Smooth muscle cell (in vitro differentiated cells): Measurements from ENCODE around the gene P2RX7. TPM values are rescaled to one million over a fixed set of nuclear protein-coding genes. Genes with fewer than 3 reads are reported as not detected.

Experiments used
- DNase-seq: peaks from one replicate; lab custom pipeline; 2025; ENCODE audit not compliant: unreplicated experiment; lab: John Stamatoyannopoulos, UW
- H2AFZ ChIP-seq: fragments of 200-600 bp; sonication (generic); 2 replicates; pipeline ENCODE4 v1.6.0; 2016; ENCODE audit warnings: antibody characterized with exemption, low read depth, mild to moderate bottlenecking
- H3F3A ChIP-seq: fragments of 200-600 bp; sonication (generic); 2 replicates; pipeline ENCODE4 v1.6.0; 2017; ENCODE audit warnings: antibody characterized with exemption, low read depth
- H3K27ac ChIP-seq: fragments of 200-600 bp; sonication (generic); 2 replicates; pipeline ENCODE4 v1.5.1; 2016; ENCODE audit warnings: low read depth, mild to moderate bottlenecking
- H3K27me3 ChIP-seq: fragments of 200-600 bp; sonication (generic); 2 replicates; pipeline ENCODE4 v1.6.1; 2016; ENCODE audit warnings: low read depth, mild to moderate bottlenecking
- H3K36me3 ChIP-seq: fragments of 200-600 bp; sonication (generic); 2 replicates; pipeline ENCODE4 v1.5.1; 2016; ENCODE audit warnings: low read depth
- H3K4me1 ChIP-seq: fragments of 200-600 bp; sonication (generic); 2 replicates; pipeline ENCODE4 v1.5.1; 2016; ENCODE audit warnings: low read depth
- H3K4me2 ChIP-seq: fragments of 200-600 bp; sonication (generic); 2 replicates; pipeline ENCODE4 v1.6.0; 2016; ENCODE audit warnings: mild to moderate bottlenecking
- H3K4me3 ChIP-seq: fragments of 200-600 bp; sonication (generic); 2 replicates; pipeline ENCODE4 v1.5.1; 2016; ENCODE audit warnings: mild to moderate bottlenecking
- H3K79me2 ChIP-seq: fragments of 200-600 bp; sonication (generic); 2 replicates; pipeline ENCODE4 v1.6.0; 2016; ENCODE audit warnings: low read depth, mild to moderate bottlenecking
- H3K9ac ChIP-seq: fragments of 200-600 bp; sonication (generic); 2 replicates; pipeline ENCODE4 v1.6.0; 2016; ENCODE audit warnings: low read depth
- H3K9me3 ChIP-seq: fragments of 200-600 bp; sonication (generic); replicated peaks from 2 replicates; pipeline ENCODE4 v1.5.1; 2016; ENCODE audit warnings: low read depth
- H4K20me1 ChIP-seq: fragments of 200-600 bp; sonication (generic); 2 replicates; pipeline ENCODE4 v1.6.0; 2016; ENCODE audit warnings: low read depth
- CTCF ChIP-seq: fragments of 200-600 bp; sonication (generic); IDR thresholded peaks from 2 replicates; pipeline ENCODE4 v1.5.1; 2017; ENCODE audit warnings: borderline replicate concordance, mild to moderate bottlenecking, antibody characterized with exemption; ENCODE audit not compliant: insufficient read depth, poor library complexity, severe bottlenecking
- WGBS: methylation state at CpG from one replicate; pipeline ENCODE4 v1.1.7; 2016; ENCODE audit warnings: low lambda C conversion rate; 5-methylcytosine and 5-hydroxymethylcytosine counted together
- polyA plus RNA-seq: library from polyadenylated mRNA; unstranded; fragments of >200 nt; fragmentation: Nextera tagmentation; extraction: Ambion mirVana; gene quantifications from 2 replicates; pipeline ENCODE4 v1.2.1, GENCODE V29; 2016
- total RNA-seq: library from RNA; depleted of rRNA; stranded (reverse); fragments of >200 nt; gene quantifications from 2 replicates; pipeline ENCODE4 v1.2.3, GENCODE V29; 2014

The P2RX7 gene
- total and polyA plus RNA-seq, 2 experiments from 2014 or later = 1.1 to 1.6 TPM

DNA sequence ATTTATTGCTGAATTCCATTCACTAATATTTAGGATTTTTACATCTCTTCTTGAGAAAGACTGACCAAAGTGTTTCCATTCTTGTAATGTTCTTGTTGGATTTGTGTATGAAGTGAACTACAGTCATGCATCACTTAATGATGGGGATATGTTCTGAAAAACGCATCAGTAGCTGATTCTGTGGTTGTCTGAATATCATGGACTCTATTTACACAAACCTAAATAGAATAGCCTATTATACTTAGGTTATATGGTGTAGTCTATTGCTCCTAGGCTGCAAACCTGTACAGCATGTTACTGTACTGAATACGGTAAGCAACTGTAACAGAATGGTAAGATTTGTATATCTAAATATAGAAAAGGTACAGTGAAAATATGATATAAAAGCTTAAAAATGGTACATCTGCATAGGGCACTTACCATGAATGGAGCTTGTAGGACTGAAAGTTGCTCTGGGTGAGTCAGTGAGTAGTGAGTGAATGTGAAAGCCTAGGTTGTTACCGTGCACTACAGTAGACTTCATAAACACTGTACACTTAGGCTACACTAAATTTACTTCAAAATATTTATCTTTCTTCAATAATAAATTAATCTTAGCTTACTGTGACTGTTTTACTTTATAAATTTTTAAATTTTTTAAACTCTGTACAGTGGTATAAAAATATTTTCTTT, 49.7 kb downstream of the P2RX7 start:
- Histone ChIP-seq H2AFZ (no peak overlapping the region), H3K4me2 (no peak overlapping the region), H3K9ac (no peak overlapping the region), H3K27me3 (no peaks in the 10 kb centered on the region), H3K4me3 (no peak overlapping the region), H3K79me2 (no peaks in the 10 kb centered on the region), H4K20me1 (no peaks in the 10 kb centered on the region), H3K36me3 (no peaks in the 10 kb centered on the region), H3K9me3 (no peaks in the 10 kb centered on the region), H3F3A (no peaks in the 10 kb centered on the region), H3K4me1 (no peaks in the 10 kb centered on the region), H3K27ac (no peak overlapping the region)
- no peak for DNase-seq
- 93% methylated on average over 3 of the region's 3 CpGs for WGBS
- TF ChIP-seq CTCF = no peak

GRCh38 chr12:121184425-121184824, 51.7 kb downstream of the P2RX7 start:
- no peak overlapping the region for H3K4me2 ChIP-seq
- no peak overlapping the region for H3K4me3 ChIP-seq
- no peaks in the 10 kb centered on the region for H3K36me3 ChIP-seq
- H3K9ac ChIP-seq = no peak overlapping the region
- no peak for DNase-seq
- H3K4me1 ChIP-seq = no peaks in the 10 kb centered on the region
- H3K27ac ChIP-seq = no peak overlapping the region
- 80% methylated on average over 15 of the region's 15 CpGs for WGBS
- no peaks in the 10 kb centered on the region for H3K9me3 ChIP-seq
- H3K79me2 ChIP-seq = no peaks in the 10 kb centered on the region
- no peaks in the 10 kb centered on the region for H3K27me3 ChIP-seq
- H2AFZ ChIP-seq = no peak overlapping the region
- no peaks in the 10 kb centered on the region for H4K20me1 ChIP-seq
- no peak for TF ChIP-seq CTCF
- H3F3A ChIP-seq = no peaks in the 10 kb centered on the region

DNA sequence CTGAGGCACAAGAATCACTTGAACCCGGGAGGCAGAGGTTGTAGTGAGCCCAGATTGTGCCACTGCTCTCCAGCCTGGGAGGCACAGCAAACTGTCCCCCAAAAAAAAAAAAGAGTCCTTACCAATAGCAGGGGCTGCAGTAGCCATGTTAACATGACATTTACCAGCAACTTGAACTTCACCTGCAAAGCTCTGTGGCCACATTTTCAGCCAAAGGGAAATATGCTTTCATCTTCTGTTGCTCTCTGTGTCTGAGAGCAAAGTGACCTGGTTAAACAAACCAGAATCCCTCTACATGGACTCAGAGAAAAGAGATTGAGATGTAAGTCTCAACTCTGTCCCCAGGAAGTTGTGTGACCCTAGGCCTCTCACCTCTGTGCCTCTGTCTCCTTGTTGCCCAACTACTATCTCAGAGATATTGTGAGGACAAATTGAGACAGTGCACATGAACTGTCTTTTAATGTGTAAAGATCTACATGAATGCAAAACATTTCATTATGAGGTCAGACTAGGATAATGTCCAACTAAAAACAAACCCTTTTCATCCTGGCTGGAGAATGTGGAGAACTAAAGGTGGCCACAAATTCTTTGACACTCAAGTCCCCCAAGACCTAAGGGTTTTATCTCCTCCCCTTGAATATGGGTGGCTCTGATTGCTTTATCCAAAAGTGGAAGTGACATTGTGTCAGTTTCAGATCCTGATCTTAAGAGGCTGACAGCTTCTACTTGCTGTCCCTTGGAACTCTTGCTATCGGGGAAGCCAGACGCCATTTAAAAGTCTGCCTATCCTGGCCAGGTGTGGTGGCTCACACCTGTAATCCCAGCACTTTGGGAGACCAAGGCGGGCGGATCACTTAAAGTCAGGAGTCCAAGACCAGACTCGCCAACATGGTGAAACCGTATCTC, 52.6 kb downstream of the P2RX7 start:
- no peak for TF ChIP-seq CTCF
- Histone ChIP-seq H3K9ac (no peak overlapping the region), H3F3A (no peaks in the 10 kb centered on the region), H3K27me3 (no peaks in the 10 kb centered on the region), H3K4me3 (no peak overlapping the region), H3K27ac (no peak overlapping the region), H3K79me2 (no peaks in the 10 kb centered on the region), H3K4me1 (no peaks in the 10 kb centered on the region), H2AFZ (no peak overlapping the region), H4K20me1 (no peaks in the 10 kb centered on the region), H3K4me2 (no peak overlapping the region), H3K9me3 (no peaks in the 10 kb centered on the region), H3K36me3 (no peaks in the 10 kb centered on the region)
- DNase-seq = no peak
- 96% methylated on average over 7 of the region's 7 CpGs for WGBS
